ENCODE results near the gene TMEM238L. TPM values are rescaled to one million over a fixed set of nuclear protein-coding genes. Genes with fewer than 3 reads are reported as not detected.
A peak's percentile ranks its signal among the peaks of the same experiment; 100 is the strongest.
"Not testable (repeated sequence)": the region's sequence is repeated elsewhere in the genome, so short reads cannot be mapped to it uniquely, and the experiment has no call there.

The TMEM238L gene, protein sequence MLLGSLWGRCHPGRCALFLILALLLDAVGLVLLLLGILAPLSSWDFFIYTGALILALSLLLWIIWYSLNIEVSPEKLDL
- total RNA-seq, result not detected in 2 replicates
- long read RNA-seq, result 0 reads

DNA sequence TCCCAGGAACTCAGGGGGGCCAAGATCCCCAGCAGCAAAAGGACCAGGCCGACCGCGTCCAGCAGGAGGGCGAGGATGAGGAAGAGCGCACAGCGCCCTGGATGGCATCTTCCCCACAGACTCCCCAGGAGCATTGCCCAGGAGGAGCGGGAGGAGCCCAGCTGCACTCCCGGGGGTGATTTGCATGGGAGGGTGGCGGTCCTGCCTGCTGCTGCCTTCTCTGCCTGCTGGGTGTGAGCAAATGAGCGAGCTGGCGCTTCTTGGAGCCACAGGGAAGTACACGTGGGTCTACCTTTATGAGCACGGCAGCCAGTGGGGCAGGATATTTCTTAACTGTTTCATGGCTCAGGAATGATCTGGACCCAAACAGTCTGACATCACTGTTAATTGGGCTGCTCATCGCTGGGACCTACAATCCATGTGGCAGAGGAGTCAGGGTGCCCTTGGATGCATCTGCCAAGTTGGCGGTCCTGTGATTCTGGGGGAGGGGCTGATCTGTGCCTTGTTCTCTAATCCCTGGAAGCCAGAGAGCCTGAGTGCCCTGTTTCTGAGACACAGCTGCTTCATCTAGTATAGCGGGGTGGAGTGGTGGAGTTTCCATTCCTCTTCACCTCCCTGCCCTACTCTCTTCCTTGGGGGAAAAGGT is at the start of gene TMEM238L:
Gene TMEM238L, minus strand, starts transcription at position 270 of the 646 bp plus-strand sequence. Its CDS starts 136 bp downstream, at position 134.
- no peaks in the 10 kb centered on the region for H3K4me1 Mint-ChIP-seq (ENCODE audit: unreplicated experiment)
- H3K4me3 Mint-ChIP-seq (ENCODE audit: unreplicated experiment), result no peak within 1 kb of the TSS
- TF ChIP-seq, protein P1, sequence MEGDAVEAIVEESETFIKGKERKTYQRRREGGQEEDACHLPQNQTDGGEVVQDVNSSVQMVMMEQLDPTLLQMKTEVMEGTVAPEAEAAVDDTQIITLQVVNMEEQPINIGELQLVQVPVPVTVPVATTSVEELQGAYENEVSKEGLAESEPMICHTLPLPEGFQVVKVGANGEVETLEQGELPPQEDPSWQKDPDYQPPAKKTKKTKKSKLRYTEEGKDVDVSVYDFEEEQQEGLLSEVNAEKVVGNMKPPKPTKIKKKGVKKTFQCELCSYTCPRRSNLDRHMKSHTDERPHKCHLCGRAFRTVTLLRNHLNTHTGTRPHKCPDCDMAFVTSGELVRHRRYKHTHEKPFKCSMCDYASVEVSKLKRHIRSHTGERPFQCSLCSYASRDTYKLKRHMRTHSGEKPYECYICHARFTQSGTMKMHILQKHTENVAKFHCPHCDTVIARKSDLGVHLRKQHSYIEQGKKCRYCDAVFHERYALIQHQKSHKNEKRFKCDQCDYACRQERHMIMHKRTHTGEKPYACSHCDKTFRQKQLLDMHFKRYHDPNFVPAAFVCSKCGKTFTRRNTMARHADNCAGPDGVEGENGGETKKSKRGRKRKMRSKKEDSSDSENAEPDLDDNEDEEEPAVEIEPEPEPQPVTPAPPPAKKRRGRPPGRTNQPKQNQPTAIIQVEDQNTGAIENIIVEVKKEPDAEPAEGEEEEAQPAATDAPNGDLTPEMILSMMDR (IDR thresholded peaks at IDR 0.05), result no peak
- H3K9me3 Mint-ChIP-seq (ENCODE audit: unreplicated experiment), result peaks cover 4% of the 10 kb centered on the region
- no peak for DNase-seq (ENCODE audit: extremely low spot score, unreplicated experiment)
- no peak within 1 kb of the TSS for H3K27ac Mint-ChIP-seq (ENCODE audit: unreplicated experiment)
- no peaks in the 10 kb centered on the region for H3K27me3 Mint-ChIP-seq (ENCODE audit: unreplicated experiment)
- no peaks in the 10 kb centered on the region for H3K36me3 Mint-ChIP-seq (ENCODE audit: unreplicated experiment)

DNA sequence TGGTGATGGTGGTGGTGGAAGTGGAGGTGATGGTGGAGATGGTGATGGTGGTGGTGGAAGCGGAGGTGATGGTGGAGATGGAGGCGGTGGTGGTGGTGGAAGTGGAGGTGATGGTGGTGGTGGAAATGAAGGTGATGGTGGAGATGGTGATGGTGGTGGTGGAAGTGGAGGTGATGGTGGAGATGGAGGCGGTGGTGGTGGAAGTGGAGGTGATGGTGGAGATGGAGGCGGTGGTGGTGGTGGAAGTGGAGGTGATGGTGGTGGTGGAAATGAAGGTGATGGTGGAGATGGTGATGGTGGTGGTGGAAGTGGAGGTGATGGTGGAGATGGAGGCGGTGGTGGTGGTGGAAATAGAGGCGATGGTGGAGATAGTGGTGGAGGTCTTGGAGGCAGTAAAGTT is 42.7 kb upstream of the TMEM238L start:
- not testable (repeated sequence) for H3K4me3 Mint-ChIP-seq (ENCODE audit: unreplicated experiment); H3K36me3 Mint-ChIP-seq (ENCODE audit: unreplicated experiment); H3K27ac Mint-ChIP-seq (ENCODE audit: unreplicated experiment); DNase-seq (ENCODE audit: extremely low spot score, unreplicated experiment); H3K4me1 Mint-ChIP-seq (ENCODE audit: unreplicated experiment); H3K9me3 Mint-ChIP-seq (ENCODE audit: unreplicated experiment)
- H3K27me3 Mint-ChIP-seq (ENCODE audit: unreplicated experiment), result peaks cover 15% of the 10 kb centered on the region

DNA sequence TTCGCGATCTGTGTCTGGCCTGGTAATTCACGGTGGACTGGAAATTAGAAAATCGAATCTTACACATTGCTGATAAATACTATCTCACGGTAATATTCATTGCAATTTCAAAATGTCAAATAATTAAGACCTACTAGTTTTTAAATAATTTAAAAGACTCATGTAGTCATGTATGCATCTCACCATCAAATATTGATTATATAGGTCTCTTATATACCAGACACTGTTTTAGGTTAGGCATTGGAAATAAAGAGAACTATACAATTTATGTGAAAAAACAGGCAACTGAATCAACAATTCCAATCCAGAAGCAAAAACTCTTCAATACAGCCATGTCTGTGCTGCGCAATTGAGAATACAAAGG is 41.5 kb upstream of the TMEM238L start:
- TF ChIP-seq, protein P1 (IDR thresholded peaks at IDR 0.05), result peak; percentile 1
- Mint-ChIP-seq H3K4me3 (ENCODE audit: unreplicated experiment) (peak overlapping the region; percentile 78), H3K36me3 (ENCODE audit: unreplicated experiment) (no peaks in the 10 kb centered on the region), H3K27me3 (ENCODE audit: unreplicated experiment) (peaks cover 15% of the 10 kb centered on the region), H3K9me3 (ENCODE audit: unreplicated experiment) (peaks cover 6% of the 10 kb centered on the region), H3K4me1 (ENCODE audit: unreplicated experiment) (peaks cover 8% of the 10 kb centered on the region), H3K27ac (ENCODE audit: unreplicated experiment) (no peak overlapping the region)
- DNase-seq (ENCODE audit: extremely low spot score, unreplicated experiment), result no peak

DNA sequence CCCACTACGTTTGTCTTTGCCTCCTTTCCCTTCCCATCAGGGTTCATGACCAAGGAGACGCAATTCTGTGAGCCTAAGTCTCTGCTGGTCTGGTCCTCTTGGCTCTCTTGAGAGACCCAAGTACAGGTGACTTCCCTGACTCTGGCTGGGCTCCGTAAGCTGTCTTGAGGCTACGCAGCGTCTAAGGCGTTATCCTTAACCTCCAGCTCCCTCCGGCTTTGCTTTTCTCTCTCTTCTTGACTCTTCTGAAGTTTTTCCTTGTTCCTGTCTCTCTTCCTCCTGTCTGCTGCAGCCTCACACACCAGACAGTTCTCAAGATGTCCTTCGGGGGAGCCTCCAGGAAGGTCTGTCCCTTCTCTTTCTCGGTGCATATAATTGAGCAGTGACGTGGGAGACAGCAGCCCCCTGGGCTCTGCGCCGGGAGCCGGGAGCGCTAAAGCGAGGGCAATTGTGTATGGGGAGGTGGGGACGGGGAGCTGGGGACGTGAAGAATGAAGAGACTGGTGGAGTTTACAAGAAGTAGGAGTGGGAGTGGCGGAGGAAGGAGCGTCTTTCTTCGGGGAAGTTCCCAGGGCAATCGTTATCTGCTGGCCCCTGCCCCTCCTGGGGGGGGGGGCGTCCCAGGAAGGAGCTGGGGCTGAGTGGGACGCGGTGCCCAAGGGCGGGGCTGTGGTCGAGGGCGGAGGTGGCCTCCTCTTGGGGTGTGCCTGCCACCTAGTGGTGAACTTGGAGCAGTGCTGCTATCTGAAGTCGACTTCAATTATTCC is 40.9 kb upstream of the TMEM238L start:
- no peaks in the 10 kb centered on the region for H3K36me3 Mint-ChIP-seq (ENCODE audit: unreplicated experiment)
- peak overlapping the region; percentile 78 for H3K4me3 Mint-ChIP-seq (ENCODE audit: unreplicated experiment)
- peaks cover 8% of the 10 kb centered on the region for H3K4me1 Mint-ChIP-seq (ENCODE audit: unreplicated experiment)
- H3K9me3 Mint-ChIP-seq (ENCODE audit: unreplicated experiment), result peaks cover 6% of the 10 kb centered on the region
- H3K27me3 Mint-ChIP-seq (ENCODE audit: unreplicated experiment), result peaks cover 15% of the 10 kb centered on the region
- TF ChIP-seq, protein P1 (IDR thresholded peaks at IDR 0.05), result peak; percentile 98
- DNase-seq (ENCODE audit: extremely low spot score, unreplicated experiment), result no peak
- H3K27ac Mint-ChIP-seq (ENCODE audit: unreplicated experiment), result no peak overlapping the region

DNA sequence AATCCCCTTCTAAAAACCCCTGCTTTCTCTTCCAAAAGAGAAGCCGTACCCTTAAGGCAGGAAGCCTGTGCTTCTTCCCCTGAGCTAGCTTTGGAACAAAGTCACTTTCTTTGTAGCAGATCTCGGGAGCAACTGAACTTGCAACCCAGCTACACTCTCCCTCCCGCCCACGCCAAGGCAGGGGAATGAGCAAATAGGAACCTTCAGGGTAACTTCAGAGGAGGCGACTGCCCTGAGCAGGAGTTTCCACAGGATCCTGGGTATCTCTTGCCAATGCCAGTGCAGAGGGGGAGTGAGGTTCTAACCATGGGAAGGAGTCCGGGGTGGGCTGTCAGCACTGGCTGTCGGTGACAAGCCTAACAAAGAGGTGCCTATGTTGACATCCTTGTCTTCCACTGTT is 39.9 kb upstream of the TMEM238L start:
- Mint-ChIP-seq H3K4me1 (ENCODE audit: unreplicated experiment) (peaks cover 8% of the 10 kb centered on the region), H3K27me3 (ENCODE audit: unreplicated experiment) (peaks cover 15% of the 10 kb centered on the region), H3K9me3 (ENCODE audit: unreplicated experiment) (peaks cover 6% of the 10 kb centered on the region), H3K27ac (ENCODE audit: unreplicated experiment) (no peak overlapping the region), H3K4me3 (ENCODE audit: unreplicated experiment) (no peak overlapping the region), H3K36me3 (ENCODE audit: unreplicated experiment) (no peaks in the 10 kb centered on the region)
- TF ChIP-seq, protein P1 (IDR thresholded peaks at IDR 0.05), result no peak
- DNase-seq (ENCODE audit: extremely low spot score, unreplicated experiment), result no peak

Data from osteocyte (in vitro differentiated cells).